GM19438 (cell line): ENCODE results near the gene CFAP119.
"Not testable (repeated sequence)": the region's sequence is repeated elsewhere in the genome, so short reads cannot be mapped to it uniquely, and the experiment has no call there.

Experiments used
- ATAC-seq: cut with Tn5 transposase; IDR thresholded peaks from one replicate; pipeline ENCODE4 v1.9.1; 2021; ENCODE audit warnings: low read depth; ENCODE audit not compliant: unreplicated experiment

Gene CFAP119

DNA sequence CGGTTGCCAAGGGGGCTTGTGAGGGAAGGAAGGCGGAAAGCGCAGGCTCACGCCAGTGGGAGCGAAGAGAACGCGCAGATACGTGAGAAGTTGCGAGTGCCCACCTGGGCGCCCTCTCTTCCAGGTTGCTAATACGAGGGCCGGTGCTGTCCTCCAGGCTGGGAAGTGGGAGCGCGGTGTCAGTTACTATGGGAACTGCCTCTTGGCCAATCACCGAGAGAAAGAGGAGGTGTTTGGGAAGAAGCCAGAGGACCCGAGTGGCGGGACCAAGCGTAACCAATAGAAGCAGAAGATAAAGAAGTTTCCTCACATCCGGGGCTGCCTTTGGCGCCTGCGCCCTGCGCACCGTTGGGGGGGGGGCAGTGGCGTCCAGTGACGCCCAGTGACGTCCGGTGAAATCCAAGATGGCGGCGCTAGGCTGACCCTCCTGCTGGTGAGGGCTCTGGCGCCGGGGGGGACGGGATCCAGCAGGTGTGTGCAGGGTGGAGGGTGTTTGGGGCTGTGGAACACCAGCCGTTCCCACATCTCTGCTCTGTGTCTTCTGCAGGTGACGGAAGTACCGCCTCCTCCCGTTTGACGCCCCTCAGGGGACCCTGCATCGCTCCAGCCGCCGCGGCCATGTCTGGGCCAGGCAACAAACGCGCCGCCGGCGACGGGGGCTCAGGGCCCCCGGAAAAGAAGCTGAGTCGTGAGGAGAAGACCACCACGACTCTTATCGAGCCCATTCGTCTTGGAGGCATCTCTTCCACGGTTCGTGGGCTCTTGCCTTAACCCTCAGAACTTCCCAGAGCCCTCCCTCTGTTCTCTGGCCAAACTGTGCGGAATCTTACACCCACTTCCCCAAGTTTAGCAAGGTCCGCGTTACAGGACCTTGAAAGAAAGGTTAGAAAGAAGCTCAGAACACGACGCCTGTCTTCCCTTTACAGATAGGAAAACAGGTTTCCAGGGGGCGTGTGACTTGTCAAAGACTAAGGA, at the start of gene CFAP119, which contains the start of gene RNF40:
TSS of gene CFAP119 (minus strand) at position 135 of the 975 bp plus-strand sequence. CDS start 314 bp downstream, outside the sequence.
TSS of gene RNF40 (plus strand) at position 395 of the 975 bp plus-strand sequence. CDS start at position 619, 224 bp downstream.
- peak; percentile 87 for ATAC-seq

DNA sequence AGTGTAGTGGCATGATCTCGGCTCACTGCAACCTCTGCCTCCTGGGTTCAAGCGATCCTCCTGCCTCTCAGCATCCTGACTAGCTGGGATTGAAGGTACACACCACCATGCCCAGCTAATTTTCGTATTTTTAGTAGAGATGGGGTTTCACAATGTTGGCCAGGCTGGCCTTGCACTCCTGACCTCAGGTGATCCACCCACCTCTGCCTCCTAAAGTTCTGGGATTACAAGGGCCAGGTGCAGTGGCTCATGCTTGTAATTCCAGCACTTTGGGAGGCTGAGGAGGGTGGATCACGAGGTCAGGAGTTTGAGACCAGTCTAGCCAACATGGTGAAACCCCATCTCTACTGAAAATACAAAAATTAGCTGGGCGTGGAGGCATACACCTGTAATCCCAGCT, 47.8 kb upstream of the CFAP119 start:
- not testable (repeated sequence) for ATAC-seq

DNA sequence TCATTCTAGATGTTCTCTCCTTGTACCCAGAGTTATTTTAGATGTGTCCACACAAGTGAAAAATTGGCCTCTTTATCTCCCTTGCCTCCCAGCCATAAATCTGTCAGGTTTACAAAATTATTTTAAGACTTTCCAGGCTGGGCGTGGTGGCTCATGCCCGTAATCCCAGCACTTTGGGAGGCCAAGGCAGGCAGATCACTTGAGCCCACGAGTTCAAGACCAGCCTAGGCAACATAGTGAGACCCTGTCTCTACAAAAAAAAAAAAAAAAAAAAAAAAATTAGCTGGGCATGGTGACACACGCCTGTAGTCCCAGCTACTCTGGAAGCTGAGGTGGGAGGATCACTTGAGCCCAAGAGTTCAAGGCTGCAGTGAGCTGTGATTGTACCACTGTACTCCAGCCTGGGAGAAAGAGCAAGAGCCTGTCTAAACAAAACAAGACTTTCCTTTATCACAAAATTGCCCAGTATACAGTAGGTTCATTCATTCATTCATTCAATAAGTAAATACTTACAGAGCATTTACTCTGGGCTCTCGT, 47.1 kb upstream of the CFAP119 start:
- ATAC-seq, result not testable (repeated sequence)

DNA sequence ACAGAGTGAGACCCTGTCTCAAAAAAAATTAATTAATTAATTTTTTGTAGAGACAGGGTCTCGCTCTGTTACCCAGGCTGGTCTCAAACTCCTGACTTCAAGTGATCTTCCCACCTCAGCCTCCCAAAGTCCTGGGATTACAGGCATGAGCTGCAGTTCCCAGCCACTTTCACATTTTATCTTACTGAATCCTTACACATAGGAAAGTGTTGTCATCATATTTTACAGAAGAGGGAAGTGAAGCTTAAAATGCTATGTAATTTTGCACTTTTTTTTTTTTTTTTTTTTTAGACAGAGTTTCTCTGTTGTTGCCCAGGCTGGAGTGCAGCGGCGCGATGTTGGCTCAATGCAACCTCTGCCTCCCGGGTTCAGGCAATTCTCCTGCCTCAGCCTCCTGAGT, 46.3 kb upstream of the CFAP119 start:
- no peak for ATAC-seq

DNA sequence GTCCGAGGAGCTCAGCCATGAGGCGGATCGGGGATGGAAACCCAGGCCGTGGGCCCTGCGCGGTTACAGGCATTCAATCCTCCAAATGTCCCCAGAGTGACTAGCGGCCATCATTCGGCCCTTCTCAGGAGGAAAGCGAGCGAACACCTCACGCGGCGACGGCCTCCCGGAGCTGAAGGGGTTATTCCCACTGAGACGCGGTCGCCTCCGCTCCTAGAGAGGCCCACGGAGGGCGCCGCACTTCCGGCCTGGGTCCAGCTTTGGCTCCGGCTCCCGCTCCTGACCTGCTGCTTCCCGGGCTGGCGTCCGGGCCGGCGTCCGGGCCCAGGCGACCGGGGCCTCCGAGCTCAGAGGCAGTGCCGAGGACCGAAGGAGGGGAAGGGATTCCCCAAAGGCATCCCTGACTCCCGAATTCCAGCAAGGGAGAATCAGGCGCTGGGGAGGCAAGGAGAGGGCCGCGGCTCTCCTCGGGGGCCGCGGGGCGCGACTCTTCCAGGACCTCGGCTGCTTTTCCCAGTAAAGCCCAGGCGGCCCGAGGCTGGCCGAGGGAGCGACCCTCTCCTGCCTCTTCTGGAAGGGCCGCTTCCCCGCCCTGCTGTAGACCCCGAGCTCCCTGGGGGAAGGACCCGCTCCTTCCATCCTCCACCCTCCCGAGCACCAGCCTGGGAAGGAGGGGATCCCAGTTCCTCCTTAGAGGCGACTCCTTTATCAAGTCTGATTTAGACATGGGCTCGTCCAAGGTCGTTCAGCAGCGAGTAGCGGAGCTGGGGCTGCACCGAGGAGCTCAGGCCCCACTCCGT, 43.7 kb upstream of the CFAP119 start:
- ATAC-seq, result peak; percentile 58

DNA sequence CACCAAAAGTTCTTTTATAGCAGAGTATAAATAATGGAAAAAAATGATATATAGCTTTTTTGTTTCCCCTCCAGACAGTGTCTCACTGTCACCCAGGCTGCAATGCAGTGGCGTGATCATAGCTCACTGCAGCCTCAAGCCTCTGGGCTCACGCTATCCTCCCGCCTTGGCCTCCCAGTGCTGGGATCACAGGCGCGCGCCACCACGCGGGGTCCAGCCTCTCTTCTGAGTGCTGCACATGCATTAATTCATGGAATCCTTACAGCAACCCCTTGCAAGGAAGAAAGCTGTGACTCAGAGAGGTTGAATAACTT, 43.2 kb upstream of the CFAP119 start:
- ATAC-seq, result no peak

DNA sequence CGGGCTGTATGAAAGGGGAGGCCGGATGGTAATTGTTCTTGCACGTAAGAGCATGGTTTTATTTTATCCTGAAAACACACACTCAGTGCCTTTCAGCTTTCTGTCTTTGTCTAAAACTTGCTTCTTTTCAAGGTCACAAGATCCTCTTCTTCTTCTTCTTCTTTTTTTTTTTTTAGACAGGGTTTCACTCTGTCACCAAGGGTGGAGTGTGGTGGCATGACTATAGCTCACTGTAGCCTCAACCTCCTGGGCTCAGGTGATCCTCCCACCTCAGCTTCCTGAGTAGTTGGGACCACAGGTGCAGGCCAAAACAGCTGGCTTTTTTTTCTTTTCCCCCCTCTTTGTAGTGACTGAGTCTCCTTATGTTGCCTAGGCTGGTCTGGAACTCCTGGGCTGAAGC, 41.1 kb upstream of the CFAP119 start:
- no peak for ATAC-seq

DNA sequence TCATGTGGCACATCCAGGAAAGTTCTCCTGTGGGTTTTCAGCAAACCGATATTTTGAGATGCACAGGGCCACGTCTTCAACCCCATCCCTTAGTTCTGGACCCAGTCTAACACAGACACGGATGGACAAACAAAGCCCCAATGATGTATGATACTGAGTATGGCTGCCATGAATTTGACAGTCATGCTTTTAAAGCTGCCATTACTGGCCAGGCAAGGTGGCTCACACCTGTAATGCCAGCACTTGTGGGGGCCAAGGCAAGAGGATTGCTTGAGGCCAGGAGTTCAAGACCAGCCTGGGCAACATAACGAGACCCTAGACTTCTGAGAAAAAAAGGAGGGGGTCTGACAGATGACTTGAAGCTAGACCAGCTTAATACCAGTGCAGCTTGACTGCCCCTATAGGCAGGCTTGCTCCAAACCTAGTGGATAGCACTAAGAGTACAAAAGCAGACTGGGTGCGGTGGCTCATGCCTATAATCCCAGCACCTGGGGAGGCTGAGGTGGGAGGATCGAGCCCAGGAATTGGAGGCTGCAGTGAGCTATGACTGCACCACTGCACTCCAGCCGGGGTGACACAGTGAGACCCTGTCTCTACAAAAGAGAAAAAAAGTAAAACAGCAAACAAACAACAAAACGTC, 35.9 kb upstream of the CFAP119 start:
- no peak for ATAC-seq

DNA sequence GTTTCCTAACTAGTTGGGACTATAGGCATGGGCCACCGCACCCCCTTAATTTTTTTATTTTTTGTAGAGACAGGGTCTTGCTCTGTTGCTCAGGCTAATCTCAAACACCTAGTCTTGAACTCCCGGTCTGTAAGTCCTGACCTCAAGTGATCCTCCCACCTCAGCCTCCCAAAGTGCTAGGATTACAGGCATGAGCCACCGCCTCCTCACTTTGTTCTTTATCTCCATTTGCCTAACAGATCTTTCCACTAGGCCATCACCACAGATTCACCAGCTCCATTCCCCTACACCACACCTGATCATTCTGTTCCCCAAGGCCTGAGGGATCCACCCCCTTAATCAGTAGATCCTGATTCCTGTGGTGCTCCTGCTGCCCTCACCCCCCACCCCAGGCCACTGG, 32.8 kb upstream of the CFAP119 start:
- ATAC-seq, result no peak

DNA sequence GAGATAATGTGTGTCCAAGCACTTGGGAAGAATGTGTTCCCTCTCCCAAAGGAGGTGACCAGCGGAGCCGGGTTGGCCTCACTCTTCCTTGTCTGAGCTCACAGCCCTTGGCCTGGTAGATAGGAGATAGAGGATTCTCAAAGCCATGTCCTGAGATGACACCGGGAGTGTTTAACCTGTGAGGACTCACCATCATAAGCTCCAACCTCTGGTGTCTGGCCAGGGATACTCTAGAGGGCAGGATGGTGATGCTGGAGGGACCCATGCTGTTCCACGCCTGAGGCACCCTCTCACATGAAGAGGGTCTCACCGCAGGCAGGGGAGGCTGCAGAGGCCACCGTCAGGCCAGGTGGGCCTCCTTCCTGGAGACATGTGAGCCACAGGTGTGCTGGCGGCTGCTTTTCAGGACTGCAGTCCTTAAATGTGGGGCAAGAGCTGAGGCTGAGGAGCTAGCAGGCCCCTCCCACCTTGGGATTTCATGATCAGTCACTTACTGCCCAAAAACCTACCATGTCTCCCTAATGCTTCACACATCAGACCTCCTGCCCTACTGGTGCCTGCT, 31.7 kb upstream of the CFAP119 start:
- no peak for ATAC-seq

DNA sequence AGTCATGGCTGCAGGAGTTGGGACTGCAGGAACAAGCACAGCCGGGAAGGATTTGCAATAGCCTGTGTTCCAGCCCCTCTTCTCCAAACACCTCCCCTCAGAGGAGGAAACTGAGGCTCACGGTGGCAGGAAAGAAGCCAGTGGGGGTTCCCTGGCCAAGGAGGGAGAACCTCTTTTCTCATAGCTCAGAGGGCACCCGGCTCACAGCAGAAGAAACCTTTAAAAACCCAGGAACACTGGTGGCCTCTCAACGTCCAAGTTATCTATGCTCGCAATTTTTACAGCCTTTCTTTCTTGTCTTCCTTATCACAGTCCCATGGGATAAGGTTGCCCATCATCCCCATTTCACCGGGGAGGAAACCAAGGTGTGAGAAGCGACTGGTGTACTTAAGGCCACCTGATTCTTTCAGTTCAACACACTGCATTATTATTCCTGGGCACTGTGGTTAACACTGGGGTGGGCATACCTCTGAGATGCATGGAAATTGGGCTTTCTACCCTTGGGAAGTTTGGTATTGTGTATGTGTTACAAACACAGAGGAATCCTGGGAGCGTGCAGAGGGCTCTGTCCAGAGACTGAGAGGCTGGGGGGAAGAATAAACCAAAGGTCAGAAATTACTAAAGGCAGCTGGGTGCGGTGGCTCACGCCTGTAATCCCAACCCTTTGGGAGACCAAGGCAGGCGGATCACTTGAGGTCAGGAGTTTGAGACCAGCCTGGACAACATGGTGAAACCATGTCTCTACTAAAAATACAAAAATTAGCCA, 25.9 kb upstream of the CFAP119 start:
- ATAC-seq, result no peak

DNA sequence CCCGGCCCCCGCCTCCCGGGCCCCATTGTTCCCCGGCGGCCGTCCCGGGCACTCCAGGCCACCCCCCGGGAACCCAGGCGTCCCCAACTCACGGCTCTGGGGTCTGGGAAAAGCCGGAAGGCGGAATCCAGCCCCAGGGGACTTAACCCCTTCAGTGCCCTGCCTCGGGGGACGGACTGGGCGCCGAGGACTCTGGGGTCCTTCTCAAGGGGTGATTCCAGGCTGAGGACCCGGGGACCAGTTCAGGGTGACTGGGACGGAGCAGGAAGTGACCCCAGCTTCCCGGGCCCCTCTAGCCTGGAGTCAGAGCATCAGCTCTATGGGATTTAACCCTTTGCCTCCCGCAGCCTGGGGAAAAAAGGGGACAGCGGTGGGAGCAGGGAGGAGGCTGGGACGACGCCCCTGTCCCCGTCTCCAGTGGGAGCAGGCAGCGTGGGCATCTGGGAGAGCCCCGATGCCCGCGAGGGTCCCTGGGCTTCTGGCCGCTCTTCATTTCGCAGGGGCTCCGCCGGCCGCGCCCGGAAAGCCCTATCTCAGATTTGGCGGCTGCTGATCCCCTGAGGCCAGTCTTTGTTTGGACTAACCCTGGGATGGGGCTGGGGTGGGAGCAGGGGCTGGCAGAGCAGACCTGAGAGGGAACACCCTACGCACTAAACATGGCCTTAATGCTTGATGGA, 25.2 kb upstream of the CFAP119 start, which contains the start of gene ZNF629:
TSS of gene ZNF629 (minus strand) at position 270 of the 677 bp plus-strand sequence. CDS start 2,723 bp downstream, outside the sequence.
- ATAC-seq, result no peak

DNA sequence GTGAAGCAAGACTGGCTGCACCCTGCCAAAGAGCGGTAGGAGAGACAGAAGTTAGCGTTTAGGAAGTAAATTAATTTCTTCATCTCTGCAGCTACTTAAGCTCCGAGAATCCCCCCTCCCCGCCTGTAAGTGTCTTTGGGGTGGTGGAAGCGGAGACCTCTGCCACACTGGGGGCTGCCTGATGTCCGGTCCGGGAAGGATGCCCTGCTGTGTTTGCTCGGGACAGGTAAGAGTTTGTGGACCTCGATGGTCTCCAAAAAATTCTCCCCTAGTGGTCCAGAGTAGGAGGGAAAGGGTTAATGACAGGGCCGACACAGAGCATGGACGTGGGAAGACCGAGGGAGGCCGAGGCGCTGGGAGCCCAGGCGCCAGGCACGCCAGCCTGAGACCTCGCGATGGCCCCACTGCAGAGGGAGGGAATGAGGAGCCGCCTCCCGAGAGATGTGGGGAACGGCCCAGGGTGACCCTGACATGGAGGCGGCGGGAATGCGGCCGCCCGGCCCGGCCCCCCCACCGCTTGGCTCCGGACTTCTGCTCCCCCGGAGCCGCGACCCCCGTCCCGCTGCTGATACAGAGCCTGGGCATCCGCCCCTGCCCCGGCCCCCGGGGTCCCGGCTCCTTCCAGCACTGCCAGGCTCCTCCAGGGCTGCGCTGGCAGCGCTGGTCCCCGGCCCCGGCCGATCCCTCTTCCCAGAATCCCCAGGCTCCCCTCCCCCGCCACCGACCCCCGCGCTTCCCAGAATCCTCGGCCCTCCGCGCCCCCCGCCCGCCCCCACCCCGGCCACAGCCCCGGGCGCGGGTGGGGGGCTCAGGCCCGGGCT, 24.5 kb upstream of the CFAP119 start:
- no peak for ATAC-seq

DNA sequence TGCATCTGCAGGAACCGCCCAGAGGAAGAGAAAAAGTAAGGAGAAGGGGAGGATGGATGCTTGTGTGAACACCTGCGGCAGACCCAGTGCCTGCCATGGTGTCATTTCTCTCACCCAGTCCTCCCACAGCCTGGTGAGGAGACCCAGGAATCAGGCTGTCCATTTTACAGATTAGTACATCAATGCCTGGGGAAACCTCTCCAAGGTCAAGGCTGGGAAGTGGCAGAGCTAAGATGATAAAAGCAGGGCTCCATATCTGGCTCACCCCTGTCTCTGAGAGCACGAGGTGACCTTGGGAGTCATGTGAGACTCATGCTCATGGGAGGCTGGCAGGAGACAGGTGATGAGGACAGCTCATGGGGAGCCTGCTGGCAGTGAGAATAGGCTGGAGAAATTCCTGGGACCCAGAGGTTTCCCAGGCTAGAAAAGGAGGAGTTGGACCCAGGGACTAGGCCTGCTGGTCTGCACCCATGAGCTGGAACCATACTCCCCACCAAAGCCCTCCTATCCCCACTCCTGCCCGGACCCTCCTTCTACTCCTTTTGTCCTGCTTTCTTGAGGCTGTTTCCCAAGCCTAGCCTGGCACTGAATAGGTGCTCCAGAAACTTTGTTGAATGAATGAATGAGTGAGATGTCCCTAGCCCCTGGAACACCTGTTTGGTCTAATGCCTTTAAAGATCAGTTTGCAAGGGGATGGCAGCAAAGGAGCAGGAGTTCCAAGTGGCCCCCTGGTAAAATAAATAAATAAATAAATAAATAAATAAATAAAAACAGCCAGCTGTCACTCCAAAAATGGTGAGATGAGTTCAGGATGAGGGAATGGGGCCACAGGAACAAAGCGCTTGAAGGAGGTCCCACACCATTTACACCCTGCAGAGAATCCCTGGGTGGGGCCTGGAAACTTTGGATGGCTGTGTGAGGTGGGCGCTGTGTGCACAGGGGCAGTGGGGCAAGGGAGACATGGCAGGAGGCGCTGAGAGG, 23.6 kb upstream of the CFAP119 start:
- no peak for ATAC-seq

DNA sequence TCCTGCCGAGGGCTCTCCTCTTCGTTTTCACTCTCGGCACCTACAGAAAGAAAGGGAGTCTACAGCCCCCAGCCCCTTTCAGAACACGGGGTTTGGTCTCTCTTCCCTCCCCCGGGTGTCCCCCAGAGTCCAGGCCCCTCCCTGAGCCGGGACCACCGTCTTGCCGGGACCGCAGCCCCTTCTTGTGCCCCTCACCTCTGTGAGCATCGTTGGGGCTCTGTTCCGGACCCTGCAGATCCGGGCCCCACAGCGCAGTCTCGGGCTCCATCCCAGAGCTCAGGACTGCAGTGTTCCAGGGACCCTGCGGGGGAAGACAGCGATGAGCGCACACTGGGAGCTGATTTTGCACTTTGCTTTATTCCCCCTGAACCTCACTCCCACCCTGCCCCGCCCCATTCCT, 22.4 kb upstream of the CFAP119 start:
- ATAC-seq, result no peak

DNA sequence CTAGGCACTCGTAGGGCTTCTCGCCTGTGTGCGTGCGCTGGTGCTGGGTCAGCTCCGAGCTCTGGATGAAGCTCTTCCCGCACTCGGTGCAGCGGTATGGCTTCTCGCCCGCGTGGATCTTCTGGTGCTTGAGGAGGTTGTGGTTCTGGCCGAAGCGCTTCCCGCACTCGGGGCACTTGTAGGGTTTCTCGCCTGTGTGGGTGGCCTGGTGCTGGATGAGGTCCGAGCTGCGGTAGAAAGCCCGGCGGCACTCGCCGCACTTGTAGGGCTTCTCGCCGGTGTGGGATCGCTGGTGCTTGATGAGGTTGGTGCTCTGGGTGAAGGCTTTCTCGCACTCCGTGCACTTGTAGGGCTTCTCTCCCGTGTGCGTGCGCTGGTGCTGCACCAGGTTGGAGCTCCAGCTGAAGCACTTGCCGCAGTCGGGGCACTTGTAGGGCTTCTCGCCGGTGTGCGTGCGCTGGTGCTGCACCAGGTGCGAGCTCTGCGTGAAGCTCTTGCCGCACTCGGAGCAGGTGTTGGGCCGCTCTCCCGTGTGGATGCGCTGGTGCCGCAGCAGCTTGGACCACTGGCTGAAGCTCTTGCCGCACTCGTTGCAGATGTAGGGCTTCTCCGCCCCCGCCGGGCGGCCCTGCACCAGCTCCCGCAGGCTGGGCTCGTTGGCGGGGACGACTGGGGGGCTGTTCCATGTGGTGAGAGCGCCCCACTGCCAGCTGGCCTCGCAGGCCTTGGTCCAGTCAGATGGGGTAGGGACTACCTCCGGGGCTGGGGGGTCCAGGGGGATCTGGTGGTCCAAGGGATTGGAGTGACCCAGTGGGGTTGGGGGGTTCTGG, 21.6 kb upstream of the CFAP119 start:
- ATAC-seq, result no peak
